NK-92 treated with Interleukin-12 subunit alpha and Interleukin-12 subunit beta, amount 100 ng/mL, for 24 hours (cell line): Measurements from ENCODE around the gene KCNG1.
A peak's percentile ranks its signal among the peaks of the same experiment; 100 is the strongest.
"Not testable (repeated sequence)": the region's sequence is repeated elsewhere in the genome, so short reads cannot be mapped to it uniquely, and the experiment has no call there.

Experiments used
- DNase-seq: peaks from one replicate; lab custom pipeline; 2025; lab: John Stamatoyannopoulos, UW

KCNG1 gene

DNA sequence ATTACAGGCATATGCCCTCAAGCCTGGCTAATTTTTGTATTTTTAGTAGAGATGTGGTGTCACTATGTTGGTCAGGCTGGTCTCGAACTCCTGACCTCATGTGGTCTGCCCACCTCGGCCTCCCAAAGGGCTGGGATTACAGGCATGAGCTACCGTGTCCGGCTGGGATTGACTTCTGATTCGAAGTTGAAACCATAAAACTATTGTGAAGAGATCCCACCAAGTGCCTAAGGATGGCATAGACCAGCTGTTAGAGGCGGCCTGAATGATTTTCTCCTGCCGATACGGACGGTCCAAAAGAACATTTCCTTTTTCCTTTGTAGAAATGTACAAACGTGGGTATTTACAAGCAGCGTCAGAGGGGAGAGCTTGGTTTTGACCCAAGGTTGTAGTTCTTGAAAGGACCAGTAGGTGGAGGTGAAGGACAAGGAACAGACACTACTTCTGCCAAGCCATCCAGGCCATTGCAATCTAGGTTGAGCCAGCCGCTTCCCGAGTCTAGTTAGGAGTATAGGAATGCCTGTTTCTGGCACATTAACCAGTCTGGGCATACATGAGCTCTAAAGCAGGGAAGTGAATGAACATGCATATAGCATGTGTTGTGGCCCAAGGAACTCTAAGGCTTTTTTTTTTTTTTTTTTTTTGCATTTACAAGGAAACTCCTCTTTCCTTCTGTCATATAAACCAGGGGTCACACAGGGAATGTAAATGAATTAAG is 35.3 kb downstream of the KCNG1 start:
- DNase-seq = peak; percentile 34

DNA sequence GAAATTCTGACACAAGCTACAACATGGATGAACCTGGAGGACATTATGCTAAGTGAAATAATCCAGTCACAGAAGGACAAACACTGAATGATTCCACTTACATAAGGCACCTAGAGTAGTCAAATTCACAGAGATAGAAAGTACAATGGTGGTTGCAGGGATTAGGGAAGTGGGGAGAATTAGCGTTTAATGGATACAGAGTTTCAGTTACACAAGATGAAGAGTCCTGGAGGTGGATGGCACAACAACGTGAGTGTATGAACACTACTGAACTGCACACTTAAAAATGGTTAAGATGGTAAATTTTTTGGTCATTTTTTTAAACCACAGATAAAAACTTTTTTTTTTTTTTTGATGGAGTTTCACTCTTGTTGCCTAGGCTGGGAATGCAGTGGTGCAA is 39.6 kb downstream of the KCNG1 start:
- DNase-seq = no peak

DNA sequence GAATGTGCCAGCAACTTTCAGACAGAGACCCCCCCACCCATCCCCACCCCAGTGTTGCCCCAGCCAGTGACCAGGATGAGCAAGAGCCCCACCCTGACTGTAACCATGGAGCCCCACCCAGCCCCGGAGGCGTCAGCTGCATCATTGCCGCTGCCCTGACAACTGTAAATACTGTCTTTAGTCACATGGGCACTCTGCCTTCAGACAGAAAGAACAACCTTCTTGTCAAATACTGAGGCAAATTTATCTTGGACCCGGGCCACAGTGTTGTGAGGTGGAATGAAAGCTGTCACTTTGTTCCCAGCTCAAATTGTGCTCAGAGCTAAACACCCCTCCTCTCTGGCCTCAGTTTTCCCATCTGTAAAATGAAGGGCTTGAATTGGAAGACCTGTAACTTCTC is 40.5 kb downstream of the KCNG1 start:
- DNase-seq = no peak

DNA sequence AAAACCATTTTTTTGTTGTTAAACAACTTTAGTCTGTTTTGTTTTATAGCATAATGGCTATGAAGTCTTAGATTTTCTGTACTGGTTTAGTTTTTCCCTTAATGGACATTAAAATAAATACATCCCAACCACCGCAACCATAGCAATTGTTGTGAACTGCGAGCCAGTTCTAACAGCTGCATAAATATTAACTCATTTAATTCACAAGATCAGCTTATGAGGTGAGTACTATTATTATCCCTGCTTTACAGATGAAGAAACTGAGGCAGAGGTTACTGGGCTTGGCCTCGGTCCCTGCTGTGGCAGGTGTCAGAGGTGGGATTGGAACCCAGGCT is 41.2 kb downstream of the KCNG1 start:
- DNase-seq = no peak

DNA sequence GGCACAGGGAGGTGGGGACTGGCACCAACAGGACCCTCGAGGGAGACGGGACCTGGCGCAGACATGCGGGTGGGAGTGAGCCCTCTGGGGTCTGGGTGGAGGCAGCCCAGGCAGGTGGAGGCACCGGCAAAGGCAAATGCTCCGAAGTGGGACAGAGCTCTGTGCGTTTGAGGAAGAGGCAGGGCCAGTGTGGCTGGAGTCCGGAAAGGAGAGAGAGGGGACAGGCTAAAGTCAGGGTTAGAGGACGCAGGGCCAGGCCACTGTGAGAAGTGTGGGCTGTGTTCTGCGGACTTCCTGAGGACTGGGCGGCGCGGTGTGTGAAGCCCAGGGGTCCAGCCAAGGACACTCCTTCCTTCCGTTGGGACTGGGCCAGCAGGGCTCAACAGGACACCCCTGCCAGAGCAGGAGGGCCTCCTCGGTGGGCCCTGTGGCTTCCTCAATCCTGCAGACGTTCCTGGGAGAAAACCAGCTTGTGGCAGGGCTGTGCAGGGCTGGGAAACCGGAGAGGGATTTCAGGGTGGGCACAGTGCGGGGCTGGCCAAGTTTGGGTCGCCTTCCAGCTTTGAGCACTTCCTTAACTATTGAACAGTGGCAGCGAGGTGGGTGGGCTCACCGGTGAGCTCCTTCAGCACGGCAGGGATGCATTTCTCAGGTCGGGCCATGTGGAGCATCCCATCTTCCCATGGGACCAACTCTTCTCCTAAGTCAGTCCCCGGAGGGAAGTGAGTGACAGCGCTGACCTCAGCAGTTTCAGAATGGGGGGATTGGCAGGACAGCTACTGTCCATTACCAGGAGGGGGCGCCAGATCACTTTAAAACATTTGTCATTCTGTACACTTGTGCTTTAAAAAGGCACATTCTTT is 41.8 kb downstream of the KCNG1 start:
- DNase-seq = peak; percentile 61

DNA sequence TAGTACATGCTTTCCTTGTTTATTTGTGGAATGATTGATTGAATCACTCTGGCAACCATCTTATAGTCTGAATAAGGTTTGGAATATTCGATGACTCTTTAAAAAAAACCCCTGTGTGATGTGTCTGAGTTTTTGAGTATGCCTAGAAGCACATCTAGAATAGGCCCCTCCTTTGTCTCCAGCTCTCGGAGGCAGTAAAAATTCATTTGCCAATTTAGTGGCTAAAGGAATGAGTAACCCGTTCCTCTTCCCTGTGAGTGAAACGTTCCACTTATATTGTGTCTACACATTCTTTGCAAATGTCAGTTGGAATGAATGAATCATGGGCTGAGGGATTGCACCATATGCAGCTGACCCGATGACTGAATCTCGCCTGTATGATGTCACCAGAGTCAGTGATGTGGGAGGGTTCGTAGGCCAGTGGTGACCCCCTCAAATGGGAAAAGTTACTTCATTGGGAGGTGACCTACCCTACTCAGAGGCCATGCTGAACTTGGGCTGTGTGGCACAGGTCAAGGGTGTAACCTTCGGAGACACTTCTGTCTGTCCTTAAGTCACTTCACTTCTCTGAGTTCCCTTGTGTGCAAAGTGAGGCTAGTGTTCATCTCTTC is 42.7 kb downstream of the KCNG1 start:
- DNase-seq = peak; percentile 55

DNA sequence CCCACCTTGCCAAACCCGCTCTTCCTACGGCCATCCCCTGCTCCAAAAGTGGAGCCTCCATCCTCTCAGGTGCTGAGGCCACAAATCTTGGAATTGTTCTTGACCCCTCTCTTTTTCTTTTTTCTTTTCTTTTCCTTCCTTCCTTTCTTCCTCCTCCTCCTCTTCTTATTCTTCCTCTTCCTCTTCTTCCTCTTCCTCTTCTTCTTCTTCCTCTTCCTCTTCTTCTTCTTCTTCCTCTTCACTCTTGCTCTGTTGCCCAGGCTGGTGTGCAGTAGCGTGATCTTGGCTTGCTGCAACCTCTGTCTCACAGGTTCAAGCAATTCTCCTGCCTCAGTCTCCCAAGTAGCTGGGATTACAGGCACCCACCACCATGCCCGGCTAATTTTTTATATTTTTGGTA is 44.4 kb downstream of the KCNG1 start:
- DNase-seq = not testable (repeated sequence)

DNA sequence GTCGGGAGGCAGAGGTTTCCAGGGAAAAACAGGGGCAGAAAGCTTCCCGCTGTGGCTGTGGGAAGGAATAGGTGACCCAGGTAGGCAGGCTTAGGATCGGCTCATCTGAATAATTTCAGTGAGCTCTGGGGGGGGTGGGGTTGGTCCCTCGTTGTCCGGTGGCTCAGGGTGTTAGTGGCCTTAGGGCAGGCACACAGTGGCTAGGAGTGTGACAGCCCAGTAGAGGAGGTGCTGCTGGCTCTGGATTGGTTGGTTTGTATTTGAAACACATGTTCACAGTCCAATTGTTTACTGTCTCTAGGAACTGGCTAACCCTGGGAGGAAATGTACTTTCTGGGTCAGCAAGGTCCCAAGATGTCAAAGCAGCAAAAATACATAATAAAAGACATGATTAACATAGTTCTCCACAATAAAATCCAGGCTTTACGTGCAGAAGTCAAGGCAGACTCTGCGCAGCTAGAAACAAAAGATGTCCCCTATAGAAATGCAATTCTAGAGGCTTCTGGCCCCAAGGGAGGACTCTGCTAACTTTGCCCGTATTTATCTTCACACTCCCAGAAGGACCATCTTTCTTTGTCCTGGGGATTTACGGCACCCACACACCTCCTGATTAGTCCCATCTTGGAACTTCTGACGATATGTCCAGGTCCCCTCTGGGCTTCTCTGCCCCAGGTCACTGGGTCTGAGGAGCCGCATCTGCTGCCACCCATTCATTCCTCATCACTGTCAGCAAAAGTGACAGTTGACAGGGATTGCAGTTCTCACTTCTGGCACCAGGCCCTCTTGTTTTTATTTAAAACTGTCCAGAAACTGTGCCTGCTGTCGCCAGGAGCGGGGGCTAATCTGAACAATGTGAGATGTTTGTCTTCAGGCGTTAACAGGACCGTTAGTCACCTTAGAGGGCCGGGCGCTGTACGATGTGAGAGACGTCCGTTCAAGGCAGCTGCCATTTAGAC is 45.6 kb downstream of the KCNG1 start:
- no peak for DNase-seq

DNA sequence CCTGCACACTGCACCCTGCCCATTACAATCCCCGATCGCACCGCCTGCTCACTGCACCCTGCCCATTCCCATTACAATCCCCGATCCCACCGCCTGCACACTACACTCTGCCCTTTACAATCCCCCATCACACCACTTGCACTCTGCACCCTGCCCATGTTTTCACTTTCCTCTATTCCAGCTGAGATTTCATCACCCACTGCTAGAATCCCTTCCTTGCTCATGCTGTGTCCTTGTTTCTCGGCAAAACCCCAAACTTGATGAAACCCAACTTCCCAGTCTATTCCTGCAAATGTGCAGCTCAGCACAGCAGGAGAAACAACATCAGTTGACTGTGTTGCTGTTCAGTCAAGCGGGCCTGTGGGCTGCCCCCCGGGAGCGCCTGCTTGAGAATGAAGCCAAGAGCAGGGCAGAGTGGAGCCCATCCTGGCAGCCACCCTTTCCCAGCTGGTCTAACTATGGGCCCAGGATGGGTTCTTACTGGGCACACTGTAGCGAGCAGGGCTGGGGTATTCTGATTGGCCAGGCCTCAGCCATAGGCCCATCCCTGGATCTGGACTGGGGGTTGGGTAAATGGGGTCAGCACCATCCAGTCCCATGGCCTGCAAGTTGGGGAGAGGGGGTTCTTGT is 47.1 kb downstream of the KCNG1 start:
- DNase-seq = no peak

DNA sequence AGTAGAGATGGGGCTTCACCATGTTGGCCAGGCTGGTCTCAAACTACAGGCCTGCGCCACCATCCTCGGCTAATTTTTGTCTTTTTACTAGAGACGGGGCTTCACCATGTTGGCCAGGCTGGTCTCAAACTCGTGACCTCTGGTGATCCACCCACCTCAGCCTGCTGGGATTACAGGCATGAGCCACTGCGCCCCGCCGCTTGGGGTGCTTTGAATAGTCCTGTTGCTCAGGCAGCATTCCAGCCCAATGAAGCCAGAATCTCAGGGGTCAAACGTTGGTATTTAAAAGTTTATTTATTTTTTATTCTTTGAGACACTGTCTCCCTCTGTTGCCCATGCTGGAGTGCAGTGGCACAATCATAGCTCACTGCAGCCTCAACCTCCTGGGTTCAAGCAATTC is 53.0 kb downstream of the KCNG1 start:
- no peak for DNase-seq

DNA sequence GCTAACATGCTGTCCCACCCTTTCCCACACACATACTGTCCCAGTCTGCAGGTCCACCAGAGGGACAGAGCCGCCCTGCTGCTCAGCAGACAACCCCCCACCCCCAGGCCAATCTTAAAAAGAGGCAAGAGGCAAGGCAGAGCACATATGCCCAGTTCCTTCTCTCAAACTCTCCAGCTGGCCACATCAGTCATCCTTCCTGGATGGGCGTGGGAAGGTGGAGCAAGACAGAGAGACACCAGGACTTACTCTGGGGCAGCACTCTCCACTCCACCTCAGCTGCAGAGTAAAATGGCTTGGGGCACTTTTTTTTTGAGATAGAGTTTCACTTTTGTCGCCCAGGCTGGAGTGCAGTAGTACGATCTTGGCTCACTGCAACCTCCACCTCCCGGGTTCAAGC is 53.5 kb downstream of the KCNG1 start:
- no peak for DNase-seq

DNA sequence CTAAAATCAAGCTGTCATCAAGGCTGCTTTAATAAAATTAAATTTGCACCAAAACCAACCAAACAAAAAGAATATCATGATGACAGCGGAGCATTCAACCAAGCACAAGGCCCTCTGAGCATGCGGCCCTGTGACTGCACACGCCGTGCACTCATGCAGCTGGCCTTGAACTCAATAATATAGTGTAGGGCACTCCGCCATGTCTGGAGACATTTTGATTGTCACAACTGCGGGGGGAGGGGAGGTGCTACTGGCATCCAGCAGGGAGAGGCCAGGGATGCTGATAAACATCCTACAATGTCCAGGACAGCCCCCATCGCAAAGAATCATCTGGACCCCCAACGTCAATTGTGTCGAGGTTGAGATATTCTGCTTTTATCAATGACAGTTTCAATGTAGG is 54.6 kb downstream of the KCNG1 start:
- no peak for DNase-seq

DNA sequence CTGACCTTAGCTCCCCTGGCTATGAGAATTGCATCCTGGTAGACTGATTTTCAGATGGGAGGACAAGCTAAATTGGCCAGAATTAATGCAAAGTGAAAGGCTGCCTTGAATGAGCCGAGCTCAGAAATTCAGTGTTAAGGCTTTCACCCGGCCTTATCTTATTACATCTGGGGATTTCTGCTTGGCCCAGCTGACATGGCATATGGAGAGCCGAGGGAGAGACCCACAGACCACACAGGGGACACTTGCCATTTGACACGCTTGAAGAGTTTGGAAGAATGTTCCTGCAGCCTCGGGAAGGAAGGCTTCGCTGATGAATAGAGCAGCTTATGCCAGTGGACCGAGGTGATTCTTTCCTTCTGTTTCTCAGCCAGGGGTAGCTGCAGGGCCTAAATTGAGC is 55.3 kb downstream of the KCNG1 start:
- no peak for DNase-seq

DNA sequence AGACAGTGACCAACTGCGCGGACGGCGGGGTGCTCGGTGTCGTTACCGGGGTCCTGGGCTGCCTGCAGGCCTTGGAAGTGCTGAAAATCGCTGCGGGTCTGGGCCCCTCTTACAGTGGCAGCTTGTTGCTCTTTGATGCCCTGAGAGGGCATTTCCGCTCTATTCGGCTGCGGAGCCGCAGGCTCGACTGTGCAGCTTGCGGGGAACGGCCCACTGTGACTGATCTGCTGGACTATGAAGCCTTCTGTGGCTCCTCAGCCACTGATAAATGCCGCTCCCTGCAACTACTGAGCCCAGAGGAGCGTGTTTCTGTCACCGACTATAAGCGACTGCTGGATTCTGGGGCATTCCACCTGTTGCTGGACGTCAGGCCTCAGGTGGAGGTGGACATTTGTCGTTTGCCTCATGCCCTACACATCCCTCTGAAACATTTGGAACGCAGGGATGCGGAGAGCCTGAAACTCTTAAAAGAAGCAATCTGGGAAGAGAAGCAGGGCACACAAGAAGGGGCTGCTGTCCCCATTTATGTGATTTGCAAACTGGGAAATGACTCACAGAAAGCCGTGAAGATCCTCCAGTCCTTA is 63.3 kb downstream of the KCNG1 start:
- no peak for DNase-seq

DNA sequence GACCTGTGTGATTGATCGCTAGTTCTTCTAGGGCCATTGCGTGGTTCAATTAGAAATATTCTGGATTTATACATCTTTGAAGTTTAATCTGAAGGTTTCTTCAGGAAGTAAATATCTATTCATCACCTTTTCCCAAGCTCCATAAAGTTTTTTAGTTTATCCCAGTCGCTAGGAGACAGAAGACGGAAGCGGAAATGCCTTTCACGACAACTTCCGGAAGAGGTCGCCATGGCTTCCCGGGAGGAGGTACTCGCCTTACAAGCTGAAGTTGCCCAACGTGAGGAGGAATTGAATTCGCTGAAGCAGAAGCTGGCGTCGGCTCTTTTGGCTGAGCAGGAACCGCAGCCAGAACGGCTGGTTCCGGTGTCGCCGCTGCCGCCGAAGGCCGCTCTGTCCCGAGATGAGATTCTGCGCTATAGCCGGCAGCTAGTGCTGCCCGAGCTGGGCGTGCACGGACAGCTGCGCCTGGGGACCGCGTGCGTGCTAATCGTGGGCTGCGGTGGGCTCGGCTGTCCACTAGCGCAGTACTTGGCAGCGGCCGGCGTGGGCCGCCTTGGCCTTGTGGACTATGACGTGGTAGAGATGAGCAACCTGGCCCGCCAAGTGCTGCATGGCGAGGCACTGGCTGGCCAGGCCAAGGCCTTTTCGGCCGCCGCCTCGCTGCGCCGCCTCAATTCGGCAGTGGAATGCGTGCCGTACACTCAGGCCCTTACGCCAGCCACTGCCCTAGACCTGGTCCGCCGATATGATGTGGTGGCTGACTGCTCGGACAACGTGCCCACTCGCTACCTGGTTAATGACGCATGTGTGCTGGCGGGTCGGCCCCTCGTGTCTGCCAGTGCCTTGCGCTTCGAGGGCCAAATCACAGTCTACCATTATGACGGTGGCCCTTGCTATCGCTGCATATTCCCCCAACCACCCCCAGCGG is 64.0 kb downstream of the KCNG1 start, which contains the start of gene MOCS3:
MOCS3 (plus strand) TSS at position 204 of the 928 bp plus-strand sequence; CDS start at position 229, 25 bp downstream.
- DNase-seq = peak; percentile 70

DNA sequence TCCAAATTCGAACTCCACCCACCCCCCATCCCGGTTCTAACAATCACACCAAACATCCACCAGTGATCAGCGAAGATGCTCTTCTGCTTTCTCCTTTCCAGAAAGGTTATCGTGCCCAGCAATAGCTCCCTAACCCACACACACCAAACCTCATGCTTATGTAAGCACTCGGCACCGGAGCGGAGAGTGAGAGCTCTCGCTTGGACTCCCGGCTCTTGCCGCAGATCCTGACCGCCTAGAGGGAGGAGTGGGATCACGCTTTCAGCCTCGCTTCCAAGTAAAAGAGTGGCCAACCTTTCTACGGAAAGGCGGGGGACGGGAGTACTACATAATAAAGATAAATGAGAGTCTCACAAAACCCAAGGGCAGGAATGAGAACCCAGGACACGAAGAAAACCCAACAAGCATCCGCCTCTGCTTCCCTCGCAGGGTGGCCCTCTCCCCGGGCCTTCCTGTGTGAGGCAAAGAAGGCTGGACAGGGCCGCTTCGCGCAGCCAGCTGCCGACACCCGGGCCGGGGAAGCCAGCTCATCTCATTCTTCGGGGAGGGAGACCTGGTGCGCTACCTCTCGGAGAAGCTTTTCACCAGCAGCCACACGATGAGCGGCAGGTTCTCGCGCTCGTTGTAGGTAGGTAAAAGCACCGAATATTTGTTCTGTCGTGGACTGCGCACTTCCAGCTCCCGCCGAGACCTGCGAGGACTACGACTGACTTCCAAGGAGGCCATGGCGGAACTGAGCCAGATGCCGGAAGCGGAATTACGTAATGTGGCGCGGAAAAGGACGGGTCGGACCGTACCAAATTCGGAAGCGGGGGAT is 64.9 kb downstream of the KCNG1 start, which contains the start of gene DPM1:
DPM1 (minus strand) TSS at position 735 of the 817 bp plus-strand sequence; CDS start at position 726, 9 bp downstream.
- DNase-seq = peak; percentile 74

DNA sequence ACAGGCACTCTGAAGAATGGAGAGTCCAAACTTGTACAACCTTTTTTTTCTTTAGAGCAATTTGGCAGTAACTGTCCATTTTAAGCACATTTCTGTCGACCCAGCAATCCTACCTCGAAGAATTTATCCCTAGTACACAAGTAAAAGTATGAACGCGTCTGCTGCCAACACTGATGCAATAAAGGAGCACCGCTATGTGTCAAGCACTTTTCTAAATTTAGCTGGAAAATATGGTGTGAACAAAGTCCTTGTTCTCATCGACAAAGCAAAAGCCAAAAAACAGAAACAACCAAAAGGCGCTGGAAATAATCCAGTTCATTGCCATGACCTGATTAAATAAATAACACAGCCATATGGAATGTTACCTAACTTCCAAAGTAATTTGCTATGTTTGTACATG is 65.6 kb downstream of the KCNG1 start:
- DNase-seq = no peak

DNA sequence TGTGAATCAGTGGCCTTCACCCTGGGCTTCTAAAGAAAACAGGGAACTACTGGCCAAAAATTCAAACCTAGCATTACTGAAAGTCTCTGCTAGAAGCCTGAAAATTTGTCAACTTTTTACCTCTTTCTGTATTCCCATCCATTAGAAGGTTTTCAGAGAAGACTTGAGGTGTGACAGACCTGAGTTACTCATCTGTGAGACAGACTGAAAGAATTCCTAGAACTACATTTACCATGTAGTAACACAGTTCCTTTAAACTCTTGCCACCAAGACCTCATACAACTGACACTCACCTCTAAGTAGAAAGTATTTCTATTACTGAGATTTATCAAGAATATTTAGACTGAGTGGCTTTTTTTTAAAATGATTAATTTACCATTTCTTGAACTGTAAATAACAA is 69.1 kb downstream of the KCNG1 start:
- no peak for DNase-seq
